NCI-H2196 (cell line): ENCODE data around the gene DNM3.

Experiments
- DNase-seq: peaks from one replicate; lab custom pipeline; 2025; ENCODE audit not compliant: unreplicated experiment; lab: John Stamatoyannopoulos, UW

Gene DNM3

GRCh38 chr1:171817511-171818265, 23.6 kb upstream of the DNM3 start:
- DNase-seq, result peak; percentile 18

- DNase-seq, result no peak
These were observed 21.4 kb upstream of the DNM3 start for GRCh38 chr1:171819946-171820345.

GRCh38 chr1:171826973-171827372, 14.3 kb upstream of the DNM3 start:
- DNase-seq, result no peak

- DNase-seq, result no peak
These were observed 12.5 kb upstream of the DNM3 start for GRCh38 chr1:171828794-171829193.

- no peak for DNase-seq
These were observed 8.0 kb upstream of the DNM3 start for GRCh38 chr1:171833091-171833825.

GRCh38 chr1:171834821-171835220, 6.5 kb upstream of the DNM3 start:
- DNase-seq, result no peak

GRCh38 chr1:171835891-171836290, 5.4 kb upstream of the DNM3 start:
- no peak for DNase-seq

- DNase-seq, result no peak
These were observed 848 bp downstream of the DNM3 start for GRCh38 chr1:171841931-171842761.

- DNase-seq, result no peak
These were observed 3.1 kb downstream of the DNM3 start for GRCh38 chr1:171844381-171844780.

GRCh38 chr1:171845998-171846397, 4.7 kb downstream of the DNM3 start:
- DNase-seq, result no peak

- no peak for DNase-seq
These were observed 8.1 kb downstream of the DNM3 start for GRCh38 chr1:171849245-171849898.

- no peak for DNase-seq
These were observed 9.5 kb downstream of the DNM3 start for GRCh38 chr1:171850651-171851350.

- DNase-seq, result no peak
These were observed 11.0 kb downstream of the DNM3 start for GRCh38 chr1:171852272-171852671.

GRCh38 chr1:171855381-171855780, 14.1 kb downstream of the DNM3 start:
- DNase-seq, result no peak

GRCh38 chr1:171858696-171859095, 17.4 kb downstream of the DNM3 start:
- no peak for DNase-seq

- no peak for DNase-seq
These were observed 19.4 kb downstream of the DNM3 start for GRCh38 chr1:171860696-171861095.

GRCh38 chr1:171863531-171863930, 22.2 kb downstream of the DNM3 start:
- no peak for DNase-seq

GRCh38 chr1:171864308-171864707, 23.0 kb downstream of the DNM3 start:
- DNase-seq, result no peak

GRCh38 chr1:171865106-171865505, 23.8 kb downstream of the DNM3 start:
- DNase-seq, result no peak

- DNase-seq, result no peak
These were observed 25.9 kb downstream of the DNM3 start for GRCh38 chr1:171867236-171867635.
